NCI-H82 treated with DMSO at 0.1 percent for 48 hours (cell line): ENCODE results near the gene ROCK2.
"Not testable (repeated sequence)": the region's sequence is repeated elsewhere in the genome, so short reads cannot be mapped to it uniquely, and the experiment has no call there.

Source experiments
- DNase-seq: peaks from one replicate; lab custom pipeline; 2025; ENCODE audit not compliant: unreplicated experiment; lab: John Stamatoyannopoulos, UW

The ROCK2 gene

DNA sequence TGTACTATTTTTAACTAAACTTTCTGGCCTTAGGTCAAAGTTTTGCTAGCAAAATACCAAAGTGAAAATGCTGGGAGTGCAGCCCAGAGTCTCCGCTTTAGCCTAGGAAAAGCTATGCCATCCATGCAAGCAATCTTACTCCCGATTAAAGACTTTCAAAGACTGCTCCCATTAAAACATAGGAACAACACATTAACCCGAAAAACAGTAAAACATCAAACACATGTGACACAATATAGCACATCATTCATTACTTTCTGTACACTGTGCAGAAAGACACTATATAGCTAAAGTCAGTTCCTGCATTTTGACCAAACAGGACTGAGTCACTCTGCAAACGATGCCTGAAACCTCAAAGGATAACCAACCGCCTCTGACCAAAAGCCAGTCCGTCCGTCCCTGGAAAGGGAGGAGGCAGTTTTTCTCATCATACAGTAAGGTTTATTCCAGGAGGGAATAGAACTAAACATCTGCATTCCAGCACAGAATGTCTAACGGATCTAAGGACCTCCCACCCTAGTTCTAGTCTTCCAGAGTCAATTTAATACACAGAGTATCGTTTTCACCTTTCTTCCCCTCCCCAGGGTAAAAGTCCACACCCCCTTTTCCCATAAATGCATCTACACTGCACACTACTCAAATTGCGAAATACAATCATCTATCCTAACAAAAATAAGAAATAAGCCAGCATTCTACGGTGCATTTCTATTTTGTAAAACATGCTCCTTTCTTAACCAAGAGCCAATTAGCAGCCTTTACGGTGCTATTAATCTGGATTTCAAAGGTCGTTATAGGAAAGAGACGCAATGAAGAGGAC lies 1.7 kb downstream of the ROCK2 start:
- no peak for DNase-seq

DNA sequence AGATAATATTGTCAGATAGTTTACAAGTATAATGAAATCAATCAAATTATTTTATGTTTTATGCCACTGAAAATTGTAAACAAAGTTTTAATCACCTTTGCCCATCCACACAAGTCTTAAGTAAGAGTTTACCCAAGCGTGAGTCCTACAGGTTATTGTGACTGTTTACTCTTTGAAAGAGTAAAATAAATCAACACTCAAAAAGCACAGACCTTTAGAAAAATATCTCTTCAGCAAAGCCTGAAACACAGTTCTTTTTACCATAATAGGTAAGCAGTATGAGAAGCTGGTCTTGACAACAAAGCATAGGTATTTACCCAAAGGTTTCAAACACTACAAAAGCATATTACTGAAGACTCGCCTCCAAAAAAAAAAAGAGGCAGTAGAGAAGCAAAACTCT lies 3.7 kb downstream of the ROCK2 start:
- DNase-seq: no peak

DNA sequence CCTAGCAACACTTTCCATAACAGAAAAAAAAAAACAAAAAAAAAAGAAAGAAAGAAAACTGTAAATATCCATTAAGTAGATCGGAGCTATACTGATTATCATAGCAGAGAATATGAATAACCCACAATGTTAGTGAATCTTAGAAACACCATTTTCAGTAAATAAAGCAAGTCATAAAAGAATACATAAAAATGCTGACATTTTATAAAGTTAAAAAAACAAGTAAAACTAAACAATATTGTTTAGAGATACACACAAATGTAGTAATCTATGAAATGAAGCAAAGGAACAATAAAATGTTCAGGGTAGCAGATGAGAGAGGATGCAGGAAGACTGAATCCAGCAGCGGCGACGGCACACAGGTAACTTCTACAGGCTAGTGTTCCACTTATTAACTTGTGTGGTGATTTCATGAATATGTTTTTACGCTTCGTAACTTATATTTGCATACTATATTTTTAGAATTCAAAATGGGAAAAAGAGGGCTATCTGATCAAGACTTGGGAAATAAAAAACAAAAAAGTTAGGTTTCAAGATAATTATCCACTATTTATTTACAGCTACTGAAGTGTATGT lies 4.8 kb downstream of the ROCK2 start:
- DNase-seq: no peak

DNA sequence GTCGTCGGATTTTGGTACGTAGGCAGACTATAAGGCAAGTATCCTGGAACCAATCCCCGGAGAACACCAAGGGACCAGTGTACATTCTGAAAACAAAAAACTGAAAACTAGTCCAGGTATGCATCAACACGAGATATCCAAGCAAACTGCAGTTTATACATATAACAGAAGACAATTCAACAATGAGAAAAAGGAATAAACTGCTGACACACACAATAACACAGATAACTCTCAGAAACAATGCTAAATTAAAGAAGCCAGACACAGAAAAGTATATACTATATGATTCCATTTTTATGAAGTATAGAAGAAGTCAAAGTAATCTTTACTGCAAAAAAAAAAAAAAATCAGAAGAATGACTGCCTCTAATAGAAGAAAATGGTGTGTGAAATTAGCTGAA lies 5.9 kb downstream of the ROCK2 start:
- DNase-seq: no peak

DNA sequence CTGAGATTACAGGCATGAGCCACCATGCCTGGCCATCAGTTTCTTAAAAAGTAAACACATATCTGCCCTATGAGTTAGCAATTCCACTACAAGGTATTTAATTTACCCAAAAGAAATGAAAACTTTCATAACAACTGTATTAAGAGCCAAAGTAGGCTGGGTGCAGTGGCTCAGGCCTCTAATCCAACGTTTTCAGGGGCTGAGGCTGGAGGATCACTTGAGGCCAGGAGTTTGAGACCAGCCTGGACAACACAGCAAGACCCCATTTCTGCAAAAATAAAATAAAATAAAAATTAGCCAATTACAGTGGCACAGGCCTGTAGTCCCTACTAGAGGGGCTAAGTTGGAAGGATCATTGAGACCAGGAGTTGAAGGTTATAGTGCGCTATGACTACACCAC lies 6.5 kb downstream of the ROCK2 start:
- no peak for DNase-seq

DNA sequence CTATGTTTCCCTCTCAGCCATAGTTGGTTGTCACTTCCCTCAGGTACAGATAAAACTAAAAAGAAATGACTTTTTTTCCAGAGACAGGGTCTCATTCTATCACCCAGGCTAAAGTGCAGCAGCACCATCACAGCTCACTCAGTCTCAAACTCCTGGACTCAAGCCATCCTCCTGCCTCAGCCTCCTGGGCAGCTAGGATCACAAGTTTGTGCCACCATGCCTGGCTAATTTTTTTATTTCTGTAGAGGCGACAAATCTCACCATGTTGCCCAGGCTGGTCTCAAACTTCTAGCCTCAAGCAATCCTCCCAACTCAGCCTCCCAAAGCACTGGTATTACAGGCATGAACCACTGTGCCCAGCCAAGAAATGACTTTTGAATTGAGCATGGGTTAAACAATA lies 8.2 kb downstream of the ROCK2 start:
- no peak for DNase-seq

DNA sequence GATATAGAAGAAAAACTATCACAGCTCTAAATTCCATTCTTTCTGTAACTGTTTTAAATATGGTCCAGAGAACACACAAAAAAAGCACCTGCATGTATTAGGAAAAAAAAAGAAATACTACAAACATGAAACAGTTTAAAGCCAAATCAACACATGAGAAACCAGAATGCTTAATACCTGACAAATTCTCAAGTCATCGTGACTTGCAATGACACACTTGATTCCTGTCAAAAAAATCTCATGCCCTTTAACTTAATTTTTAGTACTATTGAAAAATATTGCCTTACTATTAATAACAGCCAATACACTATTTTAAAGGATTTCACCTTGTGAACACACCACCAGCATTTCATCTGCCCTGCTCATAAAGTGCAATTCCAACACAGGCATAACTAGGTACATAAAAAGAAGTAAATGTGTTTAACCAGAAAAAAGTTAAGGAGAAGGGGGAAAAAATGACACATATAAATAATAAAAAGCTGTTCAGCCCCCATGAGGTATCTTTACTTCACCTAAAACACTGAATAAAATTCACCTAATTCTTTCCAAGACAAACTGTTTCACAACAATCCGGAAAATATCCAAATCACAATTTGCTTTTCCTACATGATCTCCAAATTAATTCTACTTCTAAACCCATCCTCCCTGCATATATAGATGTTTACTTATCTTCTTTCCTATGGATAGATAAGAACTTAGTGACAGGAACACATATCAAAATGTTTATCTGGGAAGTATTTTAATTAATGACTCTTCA lies 10.8 kb downstream of the ROCK2 start:
- no peak for DNase-seq

DNA sequence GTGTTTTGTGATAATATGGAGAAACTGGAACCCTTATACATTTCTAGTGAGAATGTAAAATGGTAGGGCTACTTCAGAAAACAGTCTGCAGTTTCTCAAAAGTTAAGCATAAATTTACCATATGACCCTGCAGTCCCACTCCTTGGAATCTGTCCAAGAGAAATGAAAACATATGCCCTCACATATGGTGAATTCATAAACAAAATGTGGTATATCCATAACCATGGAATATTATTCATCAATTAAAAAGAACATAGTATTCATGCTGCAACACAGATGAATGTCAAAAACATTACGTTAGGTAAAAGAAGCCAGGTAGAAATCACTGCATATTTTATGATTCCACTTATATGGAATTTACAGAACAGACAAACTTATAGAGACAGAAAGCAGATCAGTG lies 11.8 kb downstream of the ROCK2 start:
- no peak for DNase-seq

DNA sequence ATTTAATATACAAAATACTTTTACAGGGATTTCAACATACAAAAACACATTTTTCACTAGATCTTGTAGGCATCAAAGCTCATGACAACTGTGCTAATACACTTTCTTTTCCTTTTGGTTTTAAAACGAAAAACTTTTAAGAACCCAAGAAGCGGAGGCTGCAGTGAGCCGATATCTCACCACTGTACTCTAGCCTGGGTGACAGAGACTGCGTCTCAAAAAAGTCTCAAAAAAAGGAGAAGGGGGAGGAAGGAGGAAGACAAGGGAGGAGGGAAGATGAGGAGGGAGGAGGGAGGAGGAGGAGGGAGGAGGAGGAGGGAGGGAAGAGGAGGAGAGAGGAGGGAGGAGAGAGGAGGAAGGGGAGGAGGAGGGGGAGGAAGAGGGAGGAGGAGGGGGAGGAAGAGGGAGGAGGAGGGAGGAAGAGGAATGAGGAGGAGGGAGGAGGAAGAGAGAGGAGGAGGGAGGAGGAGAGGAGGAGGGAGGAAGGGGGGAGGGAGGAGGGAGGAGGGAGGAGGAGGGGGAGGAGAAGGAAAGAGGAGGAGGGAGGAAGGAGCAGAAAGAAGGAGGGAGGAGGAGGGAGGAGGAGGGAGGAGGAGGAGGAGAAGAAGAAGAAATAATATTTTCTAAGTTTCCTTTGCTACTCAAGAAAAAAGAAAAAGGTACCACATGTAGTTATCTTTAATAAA lies 13.8 kb downstream of the ROCK2 start:
- no peak for DNase-seq

DNA sequence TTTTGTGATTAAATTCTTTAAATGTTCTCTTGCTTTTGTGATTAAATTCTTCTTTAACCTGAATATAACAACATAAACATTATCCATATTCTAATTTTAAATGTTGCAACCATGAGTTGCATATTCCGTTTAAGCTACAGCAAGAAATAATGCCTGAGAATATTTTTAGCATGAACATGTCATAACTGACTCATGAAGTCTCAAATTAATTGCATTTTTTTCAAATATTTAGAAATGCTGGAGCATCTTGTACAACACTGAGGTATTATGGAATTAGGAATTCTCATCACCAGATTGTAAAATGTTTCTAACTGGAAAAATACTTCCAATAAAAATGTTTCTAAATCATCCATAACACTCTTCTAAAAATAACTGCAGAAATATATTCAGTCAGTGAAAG lies 14.7 kb downstream of the ROCK2 start:
- no peak for DNase-seq

DNA sequence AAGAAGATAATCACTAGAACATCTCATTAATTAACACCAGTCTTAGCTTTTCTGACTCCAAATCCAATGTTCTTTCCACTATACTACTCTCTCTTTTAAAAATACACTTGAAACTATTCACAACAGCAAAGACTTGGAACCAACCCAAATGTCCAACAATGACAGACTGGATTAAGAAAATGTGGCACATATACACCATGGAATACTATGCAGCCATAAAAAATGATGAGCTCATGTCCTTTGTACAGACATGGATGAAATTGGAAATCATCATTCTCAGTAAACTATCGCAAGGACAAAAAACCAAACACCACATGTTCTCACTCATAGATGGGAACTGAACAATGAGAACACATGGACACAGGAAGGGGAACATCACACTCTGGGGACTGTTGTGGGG lies 15.9 kb downstream of the ROCK2 start:
- DNase-seq: not testable (repeated sequence)

DNA sequence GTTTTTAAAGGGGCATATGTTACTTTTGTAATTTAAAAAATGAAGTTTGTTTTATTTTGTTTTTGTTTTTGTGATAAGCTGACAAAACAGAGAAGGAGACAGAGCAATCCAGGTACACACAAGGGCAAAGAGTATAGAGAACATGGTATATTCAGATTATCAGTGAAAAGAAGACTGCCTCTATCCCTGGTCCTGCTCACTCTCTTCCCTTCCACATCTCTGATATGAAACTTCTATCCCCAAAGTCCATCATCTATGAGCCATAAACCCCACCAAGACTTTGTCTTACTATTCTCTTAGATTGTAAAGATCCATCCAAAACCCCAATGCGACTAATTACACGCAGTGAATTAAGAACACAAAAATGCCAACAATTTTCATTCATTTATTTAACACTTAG lies 16.6 kb downstream of the ROCK2 start:
- no peak for DNase-seq

DNA sequence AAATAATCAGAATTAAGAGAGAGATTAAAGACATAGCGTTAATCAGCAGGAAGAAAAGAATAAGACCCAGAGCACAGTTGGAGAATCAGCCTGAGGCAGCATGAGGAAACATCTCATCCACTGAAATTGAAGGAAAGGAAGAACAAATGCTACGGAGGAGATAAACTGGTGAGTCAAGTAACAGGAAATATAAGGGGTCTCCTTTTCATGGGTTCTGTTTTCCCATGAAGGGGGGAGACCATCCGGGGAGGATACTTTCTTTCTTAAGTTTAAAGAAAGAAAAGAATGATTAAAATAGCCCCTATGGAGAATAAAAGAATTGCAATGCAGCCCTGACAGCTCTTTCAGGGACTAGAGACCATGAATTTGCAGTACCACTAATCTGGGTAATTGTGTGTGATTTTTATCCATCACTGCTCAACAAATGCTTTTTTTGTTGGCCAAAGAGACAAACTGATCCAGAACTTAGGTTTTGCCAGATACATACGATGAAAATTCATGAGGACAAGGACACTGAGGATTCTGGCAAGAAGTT lies 17.7 kb downstream of the ROCK2 start:
- DNase-seq: no peak

DNA sequence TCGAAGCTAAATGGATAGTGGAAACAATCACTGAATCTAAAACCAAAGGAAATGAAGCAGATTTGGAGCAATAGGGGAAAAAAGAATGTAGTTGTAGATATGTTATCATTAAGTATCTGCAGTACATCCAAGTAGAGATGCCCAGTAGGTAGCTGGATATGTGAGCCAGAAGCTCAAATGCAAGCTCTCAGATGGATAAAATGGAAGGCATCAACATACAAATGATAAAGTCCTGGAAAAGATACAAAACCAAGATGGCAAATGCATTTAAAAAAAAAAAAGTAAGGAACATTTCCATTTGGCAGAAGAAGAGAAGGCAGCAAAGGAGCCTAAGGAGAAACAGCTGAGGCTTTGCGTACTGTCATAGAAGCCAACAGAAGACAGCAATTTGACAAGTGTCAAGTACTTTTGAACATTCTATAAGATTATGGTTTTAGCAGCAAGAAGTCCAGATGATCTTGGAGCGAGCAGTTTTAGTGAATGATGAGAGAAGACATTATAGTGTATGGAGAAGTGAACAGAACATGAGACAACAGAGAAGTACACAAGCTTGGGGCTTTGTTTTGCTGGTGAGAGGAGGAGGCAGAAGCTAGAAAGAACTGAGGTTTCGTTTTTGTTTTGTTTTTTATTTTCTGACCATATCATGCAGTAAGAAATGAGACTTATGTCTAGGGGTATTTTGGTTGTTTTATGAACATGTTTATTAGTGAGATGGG lies 18.3 kb downstream of the ROCK2 start:
- DNase-seq: no peak

DNA sequence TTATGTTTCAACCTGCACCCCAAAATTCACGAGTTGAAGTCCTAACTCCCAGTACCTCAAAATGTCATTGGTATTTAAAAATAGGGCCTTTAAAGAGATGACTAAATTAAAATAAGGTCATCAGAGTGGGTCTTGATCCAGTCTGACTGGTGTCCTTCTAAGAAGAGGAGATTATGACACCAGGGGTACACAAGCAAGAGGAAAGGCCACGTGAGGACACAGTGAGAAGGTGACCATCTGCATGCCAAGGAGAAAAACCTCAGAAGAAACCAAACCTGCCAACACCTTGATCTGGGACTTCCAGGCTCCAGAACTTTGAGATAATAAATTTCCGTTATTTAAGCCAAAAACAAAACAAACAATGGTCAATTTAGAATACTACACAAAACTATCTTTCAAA lies 22.6 kb downstream of the ROCK2 start:
- DNase-seq: no peak

DNA sequence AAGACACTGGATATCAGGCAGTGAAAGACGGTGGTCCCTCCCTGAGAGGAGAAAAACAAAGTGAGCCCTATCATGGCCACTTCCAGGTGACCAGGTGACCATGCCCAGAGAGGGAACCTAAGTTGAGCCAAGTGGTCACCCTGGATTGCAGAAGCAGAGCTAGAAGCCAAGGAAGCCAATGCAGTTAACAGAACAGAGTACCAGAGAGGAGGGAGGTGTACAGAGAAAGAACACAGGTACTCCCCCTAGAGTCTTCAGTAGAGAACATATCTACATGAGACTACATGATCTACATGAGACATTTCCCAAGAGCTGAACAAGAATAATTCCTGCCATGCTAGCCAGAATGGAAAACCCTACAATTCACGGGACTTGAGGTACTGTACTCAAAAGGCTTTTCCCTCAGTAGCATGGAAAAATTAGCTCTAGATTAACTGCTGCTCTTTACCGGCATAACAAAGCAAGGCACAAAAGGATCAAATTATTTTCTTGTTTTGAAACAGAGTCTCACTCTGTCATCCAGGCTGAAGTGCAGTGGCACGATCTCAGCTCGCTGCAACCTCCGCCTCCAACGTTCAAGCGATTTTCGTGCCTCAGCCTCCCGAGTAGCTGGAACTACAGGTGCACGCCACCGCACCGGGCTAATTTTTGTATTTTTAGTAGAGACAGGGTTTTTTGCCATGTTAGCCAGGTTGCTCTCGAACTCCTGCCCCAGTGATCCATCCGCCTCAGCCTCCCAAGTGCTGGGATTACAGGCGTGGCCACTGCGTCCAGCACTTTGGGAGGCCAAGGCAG lies 23.5 kb downstream of the ROCK2 start:
- no peak for DNase-seq

DNA sequence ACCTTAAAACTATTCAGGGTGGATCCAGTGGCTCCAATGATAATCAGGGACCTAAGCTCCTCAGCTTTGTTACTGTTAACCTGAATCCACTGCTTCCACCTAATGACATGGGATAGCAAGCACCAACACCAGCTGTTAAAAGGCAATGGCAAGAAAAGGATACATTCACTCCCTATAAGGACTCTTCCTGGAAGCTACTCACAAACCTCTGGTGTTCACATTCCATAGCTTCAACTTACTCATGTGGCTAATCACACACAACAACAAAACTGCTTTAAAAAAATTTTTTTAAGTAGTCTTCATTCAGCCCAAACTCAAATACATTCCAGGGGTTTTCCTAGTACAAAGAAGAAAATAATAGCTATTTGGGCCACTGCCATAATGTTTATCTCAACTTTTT lies 24.5 kb downstream of the ROCK2 start:
- DNase-seq: no peak

DNA sequence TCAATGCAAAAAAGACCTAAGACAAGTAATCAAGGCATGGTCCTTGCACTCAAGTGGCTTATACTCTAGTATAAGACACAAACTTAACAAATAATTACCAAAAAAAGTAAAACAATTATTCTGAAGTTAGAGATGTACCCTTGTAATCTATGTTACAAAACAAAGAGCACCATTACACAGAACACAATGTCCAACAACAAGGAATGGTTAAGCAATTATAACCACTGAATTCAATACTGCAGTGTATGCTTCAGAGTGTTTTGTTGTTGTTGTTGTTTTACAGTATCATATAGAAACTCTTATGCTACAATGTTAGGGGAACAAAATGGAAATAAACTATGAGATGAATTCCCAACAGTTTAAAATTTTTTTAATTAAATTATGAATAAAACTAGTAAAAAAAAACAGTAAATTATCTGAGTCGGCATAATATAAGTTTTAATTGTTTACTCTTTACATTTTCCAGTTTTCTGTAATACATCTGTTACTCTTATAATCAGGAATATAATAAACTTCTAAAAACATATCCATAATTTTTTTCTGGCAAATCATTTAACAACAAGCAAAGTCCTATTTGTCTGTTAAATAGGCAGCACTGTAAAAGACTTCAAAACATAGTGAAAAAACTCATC lies 29.2 kb downstream of the ROCK2 start:
- no peak for DNase-seq

DNA sequence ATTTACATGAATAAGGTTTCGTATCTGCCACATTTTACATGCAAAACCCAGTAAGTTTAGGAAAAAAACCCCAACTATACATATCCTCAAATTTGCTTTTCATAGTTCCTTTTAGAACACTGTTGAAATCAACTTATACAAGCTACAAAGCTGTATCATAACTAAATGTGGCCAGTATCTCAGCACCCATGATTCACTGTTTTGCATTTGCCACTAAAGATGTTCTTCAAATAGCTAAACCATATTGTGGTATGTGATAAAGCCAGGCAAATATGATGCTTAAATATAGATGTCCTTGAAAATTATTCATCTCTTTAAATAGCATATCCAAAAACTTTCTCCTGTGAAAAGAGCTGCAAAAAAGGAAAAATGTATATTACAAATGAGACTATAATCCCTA lies 29.9 kb downstream of the ROCK2 start:
- no peak for DNase-seq
